ENCODE data around the gene COX8A.

Gene COX8A

GRCh38 chr11:64023712-64024710 is 49.6 kb downstream of the COX8A start:
- FAIRE-seq = no peak

- no peak for FAIRE-seq
Observed at GRCh38 chr11:64025205-64025604, 50.8 kb downstream of the COX8A start.

Data from colon (tissue), 2 donors.